Neural progenitor cell (in vitro differentiated cells): Measurements from ENCODE around the gene ADAMTS19. TPM values are rescaled to one million over a fixed set of nuclear protein-coding genes. Genes with fewer than 3 reads are reported as not detected.

Source experiments
- DNase-seq: peaks from one replicate; pipeline ENCODE4 v3.0.0-alpha.2; 2016; ENCODE audit warnings: low spot score
- H2AFZ ChIP-seq: fragments of 200-600 bp; sonication (generic); replicated peaks from 2 replicates; pipeline ENCODE4 v1.6.1; 2016; ENCODE audit warnings: antibody characterized with exemption
- H3F3A ChIP-seq: fragments of 200-600 bp; sonication (generic); 2 replicates; pipeline ENCODE4 v1.6.1; 2016; ENCODE audit warnings: antibody characterized with exemption, low read depth
- H3K27ac ChIP-seq: fragments of 200-600 bp; sonication (generic); 2 replicates; pipeline ENCODE4 v1.5.1; 2016; ENCODE audit warnings: mild to moderate bottlenecking
- H3K27me3 ChIP-seq: fragments of 200-600 bp; sonication (generic); 2 replicates; pipeline ENCODE4 v1.6.1; 2016; ENCODE audit warnings: mild to moderate bottlenecking, moderate library complexity
- H3K36me3 ChIP-seq: fragments of 200-600 bp; sonication (generic); 2 replicates; pipeline ENCODE4 v1.5.1; 2016
- H3K4me1 ChIP-seq: fragments of 200-600 bp; sonication (generic); 2 replicates; pipeline ENCODE4 v1.6.1; 2016; ENCODE audit warnings: mixed run types
- H3K4me2 ChIP-seq: fragments of 200-600 bp; sonication (generic); 2 replicates; pipeline ENCODE4 v1.6.1; 2016
- H3K4me3 ChIP-seq: fragments of 200-600 bp; sonication (generic); 2 replicates; pipeline ENCODE4 v1.5.1; 2016
- H3K79me2 ChIP-seq: fragments of 200-600 bp; sonication (generic); 2 replicates; pipeline ENCODE4 v1.6.1; 2016; ENCODE audit warnings: low read depth
- H3K9ac ChIP-seq: fragments of 200-600 bp; sonication (generic); 2 replicates; pipeline ENCODE4 v1.6.1; 2016
- H3K9me3 ChIP-seq: fragments of 200-600 bp; sonication (generic); 2 replicates; pipeline ENCODE4 v1.5.1; 2016; ENCODE audit warnings: low read depth
- H4K20me1 ChIP-seq: fragments of 200-600 bp; sonication (generic); 2 replicates; pipeline ENCODE4 v1.6.1; 2016; ENCODE audit warnings: low read depth
- H3K27ac Mint-ChIP-seq: 3 replicates; pipeline ENCODE4 v1.8.0; 2021; ENCODE audit warnings: mixed read lengths
- H3K27me3 Mint-ChIP-seq: 2 replicates; pipeline ENCODE4 v1.8.0; 2022; ENCODE audit warnings: low read depth, mild to moderate bottlenecking, inconsistent platforms, moderate library complexity, mixed read lengths; ENCODE audit not compliant: insufficient read depth
- H3K36me3 Mint-ChIP-seq: 3 replicates; pipeline ENCODE4 v1.8.0; 2021; ENCODE audit warnings: mixed read lengths
- H3K4me1 Mint-ChIP-seq: 3 replicates; pipeline ENCODE4 v1.8.0; 2021; ENCODE audit warnings: mixed read lengths
- H3K4me3 Mint-ChIP-seq: 3 replicates; pipeline ENCODE4 v1.8.0; 2021; ENCODE audit warnings: mild to moderate bottlenecking, moderate library complexity, mixed read lengths
- H3K9me3 Mint-ChIP-seq: 3 replicates; pipeline ENCODE4 v1.8.0; 2020; ENCODE audit warnings: mixed read lengths
- EZH2 ChIP-seq: fragments of 200-600 bp; sonication (generic); IDR thresholded peaks from 2 replicates; pipeline ENCODE4 v1.6.1; 2017; ENCODE audit warnings: antibody characterized with exemption, mild to moderate bottlenecking, moderate library complexity
- EZH2phosphoT487 ChIP-seq: fragments of 200-600 bp; sonication (generic); IDR thresholded peaks from 2 replicates; pipeline ENCODE4 v1.6.1; 2017; ENCODE audit warnings: antibody characterized with exemption
- total RNA-seq: library from RNA; depleted of rRNA; stranded (reverse); fragments of >200 nt; gene quantifications from 2 replicates; pipeline ENCODE4 v1.2.3, GENCODE V29; 2015; ENCODE audit warnings: low replicate concordance
- TF ChIP-seq, protein P1 (sequence below): fragments of 200-600 bp; sonication (generic); IDR thresholded peaks from 2 replicates; pipeline ENCODE4 v1.5.1; 2017; ENCODE audit warnings: antibody characterized with exemption, mild to moderate bottlenecking

The ADAMTS19 gene
- total RNA-seq, 1 donor from 2014 or later: 23.3 TPM

DNA sequence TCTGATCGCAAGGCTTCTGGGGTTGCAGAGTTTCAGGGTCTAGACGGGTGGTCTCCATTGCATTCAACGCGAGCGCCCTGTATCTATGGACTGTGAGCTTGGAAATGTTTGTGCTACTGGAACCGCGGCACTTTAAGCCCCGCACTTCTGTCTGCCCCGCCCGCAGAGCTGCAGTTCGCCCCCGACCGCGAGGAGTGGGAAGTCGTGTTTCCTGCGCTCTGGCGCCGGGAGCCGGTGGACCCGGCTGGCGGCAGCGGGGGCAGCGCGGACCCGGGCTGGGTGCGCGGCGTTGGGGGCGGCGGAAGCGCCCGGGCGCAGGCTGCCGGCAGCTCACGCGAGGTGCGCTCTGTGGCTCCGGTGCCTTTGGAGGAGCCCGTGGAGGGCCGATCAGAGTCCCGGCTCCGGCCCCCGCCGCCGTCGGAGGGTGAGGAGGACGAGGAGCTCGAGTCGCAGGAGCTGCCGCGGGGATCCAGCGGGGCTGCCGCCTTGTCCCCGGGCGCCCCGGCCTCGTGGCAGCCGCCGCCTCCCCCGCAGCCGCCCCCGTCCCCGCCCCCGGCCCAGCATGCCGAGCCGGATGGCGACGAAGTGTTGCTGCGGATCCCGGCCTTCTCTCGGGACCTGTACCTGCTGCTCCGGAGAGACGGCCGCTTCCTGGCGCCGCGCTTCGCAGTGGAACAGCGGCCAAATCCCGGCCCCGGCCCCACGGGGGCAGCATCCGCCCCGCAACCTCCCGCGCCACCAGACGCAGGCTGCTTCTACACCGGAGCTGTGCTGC, 1.0 kb downstream of the ADAMTS19 start:
- peak overlapping the region; percentile 89 for H2AFZ ChIP-seq

DNA sequence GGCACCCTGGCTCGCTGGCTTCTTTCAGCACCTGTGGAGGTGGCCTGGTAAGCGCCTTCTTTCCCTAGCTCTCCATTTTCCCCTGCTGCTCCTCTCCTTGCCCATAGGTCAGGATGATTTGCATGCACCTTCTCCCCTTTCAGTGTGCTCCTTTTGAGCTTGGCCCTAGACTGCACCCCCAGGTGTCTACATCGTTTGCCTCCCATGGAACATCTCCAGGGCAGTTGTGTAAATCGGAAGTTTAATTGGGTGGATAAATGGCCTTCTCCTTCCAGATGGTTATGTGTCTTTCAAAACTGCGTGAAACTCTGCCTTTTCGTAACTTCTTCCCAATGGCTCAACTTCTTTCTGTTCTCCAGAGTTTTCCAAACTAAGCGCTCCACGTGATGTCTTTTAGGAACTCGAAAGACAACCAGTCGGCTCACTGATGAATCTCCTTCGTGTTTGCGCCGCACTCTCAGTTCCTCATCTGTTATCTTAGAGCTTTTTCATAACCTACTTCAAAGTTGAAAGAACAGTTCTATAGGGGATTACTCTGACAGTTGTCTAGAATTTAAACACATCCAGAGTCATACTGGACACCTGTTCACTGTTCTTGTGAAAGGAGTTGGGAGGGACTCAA, 1.7 kb downstream of the ADAMTS19 start:
- Histone ChIP-seq H3K79me2 (peaks cover 37% of the 10 kb centered on the region), H3F3A (peaks cover 9% of the 10 kb centered on the region), H3K4me3 (peak overlapping the region; percentile 75), H3K4me1 (peaks cover 15% of the 10 kb centered on the region), H3K4me2 (peak overlapping the region; percentile 96), H3K36me3 (no peaks in the 10 kb centered on the region), H3K27me3 (peaks cover 15% of the 10 kb centered on the region), H2AFZ (peak overlapping the region; percentile 89), H3K27ac (no peak overlapping the region), H3K9me3 (no peaks in the 10 kb centered on the region), H4K20me1 (peaks cover 3% of the 10 kb centered on the region), H3K9ac (no peak overlapping the region)
- Mint-ChIP-seq H3K27ac (no peak overlapping the region), H3K9me3 (no peaks in the 10 kb centered on the region), H3K4me3 (peak overlapping the region; percentile 90), H3K4me1 (peaks cover 17% of the 10 kb centered on the region), H3K27me3 (peaks cover 8% of the 10 kb centered on the region), H3K36me3 (no peaks in the 10 kb centered on the region)
- TF ChIP-seq EZH2: no peak
- TF ChIP-seq EZH2phosphoT487: no peak
- TF ChIP-seq, protein P1, sequence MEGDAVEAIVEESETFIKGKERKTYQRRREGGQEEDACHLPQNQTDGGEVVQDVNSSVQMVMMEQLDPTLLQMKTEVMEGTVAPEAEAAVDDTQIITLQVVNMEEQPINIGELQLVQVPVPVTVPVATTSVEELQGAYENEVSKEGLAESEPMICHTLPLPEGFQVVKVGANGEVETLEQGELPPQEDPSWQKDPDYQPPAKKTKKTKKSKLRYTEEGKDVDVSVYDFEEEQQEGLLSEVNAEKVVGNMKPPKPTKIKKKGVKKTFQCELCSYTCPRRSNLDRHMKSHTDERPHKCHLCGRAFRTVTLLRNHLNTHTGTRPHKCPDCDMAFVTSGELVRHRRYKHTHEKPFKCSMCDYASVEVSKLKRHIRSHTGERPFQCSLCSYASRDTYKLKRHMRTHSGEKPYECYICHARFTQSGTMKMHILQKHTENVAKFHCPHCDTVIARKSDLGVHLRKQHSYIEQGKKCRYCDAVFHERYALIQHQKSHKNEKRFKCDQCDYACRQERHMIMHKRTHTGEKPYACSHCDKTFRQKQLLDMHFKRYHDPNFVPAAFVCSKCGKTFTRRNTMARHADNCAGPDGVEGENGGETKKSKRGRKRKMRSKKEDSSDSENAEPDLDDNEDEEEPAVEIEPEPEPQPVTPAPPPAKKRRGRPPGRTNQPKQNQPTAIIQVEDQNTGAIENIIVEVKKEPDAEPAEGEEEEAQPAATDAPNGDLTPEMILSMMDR: no peak
- no peak for DNase-seq

More for the DNA sequence above, 1.0 kb downstream of the ADAMTS19 start:
- Histone ChIP-seq H3K4me3 (peak overlapping the region; percentile 75), H3K9ac (no peak overlapping the region), H4K20me1 (peaks cover 3% of the 10 kb centered on the region), H3K9me3 (no peaks in the 10 kb centered on the region), H3K4me2 (peak overlapping the region; percentile 96), H3K27ac (no peak overlapping the region), H3K36me3 (no peaks in the 10 kb centered on the region), H3K79me2 (peaks cover 37% of the 10 kb centered on the region), H3K4me1 (peaks cover 15% of the 10 kb centered on the region), H3F3A (peaks cover 9% of the 10 kb centered on the region), H3K27me3 (peaks cover 15% of the 10 kb centered on the region)
- Mint-ChIP-seq H3K4me1 (peaks cover 17% of the 10 kb centered on the region), H3K36me3 (no peaks in the 10 kb centered on the region), H3K9me3 (no peaks in the 10 kb centered on the region), H3K27ac (peak overlapping the region; percentile 43), H3K27me3 (peaks cover 8% of the 10 kb centered on the region), H3K4me3 (peak overlapping the region; percentile 97)
- TF ChIP-seq, protein P1: peak; percentile 58
- TF ChIP-seq EZH2phosphoT487: no peak
- peak; percentile 80 for DNase-seq

DNA sequence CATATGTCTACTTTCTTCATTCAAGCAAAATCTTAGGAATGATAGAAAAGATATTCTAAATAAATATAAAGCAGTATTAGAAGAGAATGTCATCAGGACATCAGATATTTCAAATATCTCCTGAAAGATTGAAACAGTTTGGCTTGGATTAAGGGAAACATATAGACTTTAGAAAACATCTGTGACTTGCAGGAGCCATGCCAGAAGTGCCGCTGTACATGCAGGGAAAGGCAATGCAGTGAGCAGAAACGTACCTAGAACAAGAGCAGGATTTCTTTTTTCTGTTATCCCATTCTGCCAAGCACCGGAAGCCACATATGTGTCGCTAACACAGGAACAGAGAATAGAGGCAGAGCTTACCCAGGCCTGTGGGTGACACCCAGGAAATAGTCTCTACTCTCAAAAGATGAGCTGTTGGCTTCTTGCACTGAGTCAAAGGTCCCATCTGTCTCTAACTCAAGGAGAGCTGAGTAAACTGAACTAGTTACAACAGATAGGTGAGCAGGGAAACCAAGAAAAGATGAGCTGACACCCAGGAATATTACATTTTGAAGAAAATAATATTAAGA, 5.8 kb downstream of the ADAMTS19 start:
- no peak overlapping the region for H3K27ac ChIP-seq
- H3K27me3 ChIP-seq: peaks cover 9% of the 10 kb centered on the region
- DNase-seq: no peak
- H3K4me1 Mint-ChIP-seq: peaks cover 6% of the 10 kb centered on the region
- peaks cover 9% of the 10 kb centered on the region for H3F3A ChIP-seq
- no peaks in the 10 kb centered on the region for H3K9me3 Mint-ChIP-seq
- H4K20me1 ChIP-seq: peaks cover 3% of the 10 kb centered on the region
- H3K36me3 ChIP-seq: no peaks in the 10 kb centered on the region
- H3K4me3 ChIP-seq: no peak overlapping the region
- no peak overlapping the region for H3K4me2 ChIP-seq
- peaks cover 41% of the 10 kb centered on the region for H3K79me2 ChIP-seq
- no peaks in the 10 kb centered on the region for H3K36me3 Mint-ChIP-seq
- no peak overlapping the region for H3K4me3 Mint-ChIP-seq
- peaks cover 5% of the 10 kb centered on the region for H3K27me3 Mint-ChIP-seq
- H3K9ac ChIP-seq: no peak overlapping the region
- no peaks in the 10 kb centered on the region for H3K9me3 ChIP-seq
- peaks cover 8% of the 10 kb centered on the region for H3K4me1 ChIP-seq
- H3K27ac Mint-ChIP-seq: no peak overlapping the region
- no peak for TF ChIP-seq EZH2
- TF ChIP-seq, protein P1: no peak
- TF ChIP-seq EZH2phosphoT487: no peak
- no peak overlapping the region for H2AFZ ChIP-seq
